HCT116 (cell line): ENCODE results near the gene CFDP1. TPM values are rescaled to one million over a fixed set of nuclear protein-coding genes. Genes with fewer than 3 reads are reported as not detected.

Experiments
- ATAC-seq: fragments of 200-7000 bp; cut with Tn5 transposase; 2 replicates; pipeline ENCODE4 v1.9.1; 2020; ENCODE audit warnings: mild to moderate bottlenecking, moderate library complexity
- BruUV-seq: library from RNA; stranded (reverse); fragments of 400-500 nt; replicated peaks from 2 replicates; lab custom pipeline; 2021; lab: Mats Ljungman, UMichigan
- CTCF ChIA-PET: fragments of 300-600 bp; sonication (Branson Sonifier 250); formaldehyde crosslinking; loops from one replicate; lab custom pipeline; 2021; ENCODE audit warnings: antibody characterized with exemption; lab: Charles Lee
- POLR2A ChIA-PET: fragments of 300-600, 350-600 bp; sonication (Branson Sonifier 250); formaldehyde crosslinking; loops from one replicate; lab custom pipeline; 2021; ENCODE audit warnings: antibody characterized with exemption; lab: Charles Lee
- RAD21 ChIA-PET, 2 experiments: fragments of 300-600 bp; sonication (Branson Sonifier 250); formaldehyde crosslinking; loops; one replicate each; lab custom pipeline; 2023; ENCODE audit warnings: low total read pairs in 2 of 2; ENCODE audit not compliant: uncharacterized antibody in 2 of 2, unreplicated experiment in 2 of 2, low non-redundant PET in 1 of 2; lab: Charles Lee
- DNase-seq: peaks from one replicate; pipeline ENCODE4 v3.0.0-alpha.2; 2010; ENCODE audit warnings: low read depth, low spot score
- H2AFZ ChIP-seq: fragments of 200-600 bp; shearing (Covaris generic), sonication (generic); 2 replicates; pipeline ENCODE4 v1.6.1; 2017; ENCODE audit warnings: low read depth, mixed run types, mixed read lengths, antibody characterized with exemption, low read length; ENCODE audit not compliant: poor library complexity, severe bottlenecking
- H3K27ac ChIP-seq: 2 replicates; pipeline ENCODE4 v1.5.1; 2012; ENCODE audit warnings: low read depth, low read length
- H3K27me3 ChIP-seq: fragments of 200-600 bp; sonication (generic); 2 replicates; pipeline ENCODE4 v1.6.1; 2016; ENCODE audit warnings: mixed run types, low read length, mixed read lengths; ENCODE audit not compliant: insufficient read depth
- H3K36me3 ChIP-seq, 2 experiments: fragments of 200-500 bp in 1 of 2; fragments of 200-600 bp in 1 of 2; sonication (Bioruptor generic) in 1 of 2; sonication (generic) in 1 of 2; 2 replicates each; pipeline versions ENCODE4 v1.5.1 to v1.6.1; 2014 to 2016; ENCODE audit warnings: low read length in 2 of 2, inconsistent platforms in 1 of 2, mixed read lengths in 1 of 2, mixed run types in 1 of 2; ENCODE audit not compliant: insufficient read depth in 2 of 2, control insufficient read depth in 1 of 2
- H3K4me1 ChIP-seq, 2 experiments: fragments of 200-600 bp in 1 of 2; sonication (generic) in 1 of 2; 2 replicates each; pipeline versions ENCODE4 v1.5.1 to v1.6.1; 2012 to 2017; ENCODE audit warnings: low read length in 2 of 2, inconsistent platforms in 1 of 2, mild to moderate bottlenecking in 1 of 2, mixed read lengths in 1 of 2, mixed run types in 1 of 2, moderate library complexity in 1 of 2; ENCODE audit not compliant: insufficient read depth in 2 of 2, control insufficient read depth in 1 of 2
- H3K4me2 ChIP-seq: fragments of 200-600 bp; sonication (generic); 2 replicates; pipeline ENCODE4 v1.6.1; 2017; ENCODE audit warnings: mixed run types, low read length, mixed read lengths
- H3K4me3 ChIP-seq, 2 experiments: fragments of 200-600 bp in 1 of 2; sonication (generic) in 1 of 2; replicated peaks in 1 of 2; 2 replicates each; pipeline ENCODE4 v1.5.1; 2011 to 2016; ENCODE audit warnings: low read length in 2 of 2, control low read depth in 1 of 2, low read depth in 1 of 2, mild to moderate bottlenecking in 1 of 2, mixed read lengths in 1 of 2, mixed run types in 1 of 2
- H3K79me2 ChIP-seq: fragments of 200-600 bp; sonication (generic); 2 replicates; pipeline ENCODE4 v1.6.1; 2017; ENCODE audit warnings: mild to moderate bottlenecking, mixed run types, low read length, moderate library complexity, mixed read lengths; ENCODE audit not compliant: insufficient read depth
- H3K9ac ChIP-seq: fragments of 200-600 bp; sonication (generic); 2 replicates; pipeline ENCODE4 v1.6.1; 2016; ENCODE audit warnings: low read length, mixed read lengths
- H3K9me2 ChIP-seq: fragments of 200-600 bp; sonication (generic), shearing (Covaris generic); 2 replicates; pipeline ENCODE4 v1.6.1; 2017; ENCODE audit warnings: mixed run types, mild to moderate bottlenecking, moderate library complexity; ENCODE audit not compliant: insufficient read depth
- H3K9me3 ChIP-seq, 2 experiments: fragments of 200-500 bp in 1 of 2; fragments of 200-600 bp in 1 of 2; sonication (Bioruptor generic) in 1 of 2; sonication (generic) in 1 of 2; 2 replicates each; pipeline ENCODE4 v1.6.1; 2014 to 2017; ENCODE audit warnings: low read length in 2 of 2, mixed read lengths in 2 of 2, inconsistent platforms in 1 of 2, low read depth in 1 of 2, mild to moderate bottlenecking in 1 of 2, mixed run types in 1 of 2, moderate library complexity in 1 of 2; ENCODE audit not compliant: control insufficient read depth in 1 of 2, insufficient read depth in 1 of 2
- H4K20me1 ChIP-seq: fragments of 200-600 bp; sonication (generic), shearing (Covaris generic); 2 replicates; pipeline ENCODE4 v1.6.1; 2017; ENCODE audit warnings: mixed run types, mild to moderate bottlenecking, moderate library complexity; ENCODE audit not compliant: insufficient read depth
- ATF3 ChIP-seq: IDR thresholded peaks from 2 replicates; pipeline ENCODE4 v1.6.1; 2012
- CBX3 ChIP-seq: IDR thresholded peaks from 2 replicates; pipeline ENCODE4 v1.6.1; 2012; ENCODE audit warnings: low read depth
- CEBPB ChIP-seq: IDR thresholded peaks from 2 replicates; pipeline ENCODE4 v1.6.1; 2012; ENCODE audit warnings: low read depth
- CTCF ChIP-seq, 3 experiments: fragments of 200-600 bp in 1 of 3; sonication (generic) in 1 of 3; IDR thresholded peaks in 2 of 3; conservative IDR thresholded peaks in 1 of 3; 2 replicates each; pipeline ENCODE4 v1.5.1; 2012 to 2017; ENCODE audit warnings: low read depth in 2 of 3, low read length in 2 of 3, antibody characterized with exemption in 1 of 3, borderline replicate concordance in 1 of 3, control low read depth in 1 of 3, mild to moderate bottlenecking in 1 of 3, mixed read lengths in 1 of 3, mixed run types in 1 of 3, moderate library complexity in 1 of 3; ENCODE audit not compliant: insufficient read depth in 1 of 3
- EGR1 ChIP-seq: IDR thresholded peaks from 2 replicates; pipeline ENCODE4 v1.6.1; 2012; ENCODE audit warnings: low read depth
- ELF1 ChIP-seq: IDR thresholded peaks from 2 replicates; pipeline ENCODE4 v1.6.1; 2012; ENCODE audit warnings: low read depth, borderline replicate concordance
- EZH2 ChIP-seq: fragments of 200-600 bp; sonication (generic); IDR thresholded peaks from 2 replicates; pipeline ENCODE4 v1.6.1; 2017; ENCODE audit warnings: antibody characterized with exemption, mixed run types
- FOSL1 ChIP-seq: IDR thresholded peaks from 2 replicates; pipeline ENCODE4 v1.6.1; 2012; ENCODE audit warnings: low read depth
- JUND ChIP-seq: IDR thresholded peaks from 2 replicates; pipeline ENCODE4 v1.6.1; 2012
- MAX ChIP-seq: IDR thresholded peaks from 2 replicates; pipeline ENCODE4 v1.6.1; 2012
- POLR2A ChIP-seq: IDR thresholded peaks from 2 replicates; pipeline ENCODE4 v1.7.0; 2011; ENCODE audit warnings: borderline replicate concordance; ENCODE audit not compliant: insufficient read depth, insufficient read length; ENCODE audit errors: extremely low read depth
- REST ChIP-seq: IDR thresholded peaks from 2 replicates; pipeline ENCODE4 v1.6.1; 2012; ENCODE audit warnings: low read depth
- SIN3A ChIP-seq: IDR thresholded peaks from 2 replicates; pipeline ENCODE4 v1.6.1; 2012; ENCODE audit warnings: low read depth
- SP1 ChIP-seq: IDR thresholded peaks from 2 replicates; pipeline ENCODE4 v1.6.1; 2012; ENCODE audit warnings: low read depth
- SRF ChIP-seq: IDR thresholded peaks from 2 replicates; pipeline ENCODE4 v1.6.1; 2012; ENCODE audit warnings: low read depth
- TCF7L2 ChIP-seq: IDR thresholded peaks from 2 replicates; pipeline ENCODE4 v1.7.0; 2011; ENCODE audit warnings: borderline replicate concordance, inconsistent platforms; ENCODE audit not compliant: insufficient read depth, insufficient read length; ENCODE audit errors: extremely low read depth
- YY1 ChIP-seq: IDR thresholded peaks from 2 replicates; pipeline ENCODE4 v1.6.1; 2011; ENCODE audit warnings: low read length, low read depth, moderate library complexity, mild to moderate bottlenecking; ENCODE audit not compliant: insufficient replicate concordance; ENCODE audit errors: extremely low read depth
- ZBTB33 ChIP-seq: IDR thresholded peaks from 2 replicates; pipeline ENCODE4 v1.6.1; 2011; ENCODE audit warnings: mild to moderate bottlenecking, low read length, moderate library complexity; ENCODE audit not compliant: insufficient replicate concordance; ENCODE audit errors: extremely low read depth
- intact Hi-C: fragments of 100-400 bp; cut with micrococcal nuclease; formaldehyde crosslinking; loops from 2 replicates; pipeline ENCODE4 v1.10.0; 2022
- total RNA-seq: library from RNA; stranded (reverse); gene quantifications from one replicate; pipeline ENCODE4 v1.2.1, GENCODE V29; 2021; ENCODE audit not compliant: unreplicated experiment

CFDP1 gene
- total RNA-seq, 1 experiment from 2014 or later = 45.3 TPM

- RAD21 ChIA-PET = no interaction called here
- Histone ChIP-seq H2AFZ (no peak overlapping the region), H3K4me1 (peaks cover 0 to 11% of the 10 kb centered on the region in 2 experiments; a peak in 2 of 4 replicates), H3K9ac (no peak overlapping the region), H3K36me3 (peaks cover 0 to 3% of the 10 kb centered on the region in 2 experiments; a peak in 1 of 4 replicates), H3K4me3 (no peak overlapping the region), H3K4me2 (no peak overlapping the region), H3K9me2 (no peaks in the 10 kb centered on the region), H3K27ac (no peak overlapping the region), H4K20me1 (no peaks in the 10 kb centered on the region), H3K9me3 (no peaks in the 10 kb centered on the region), H3K27me3 (no peaks in the 10 kb centered on the region), H3K79me2 (no peaks in the 10 kb centered on the region)
- DNase-seq = no peak
- intact Hi-C loops = no loop called here
- CTCF ChIA-PET = no interaction called here
- no peak for TF ChIP-seq ATF3
- TF ChIP-seq SIN3A = no peak
- TF ChIP-seq EZH2 = no peak
- TF ChIP-seq POLR2A = no peak
- no peak for TF ChIP-seq ZBTB33
- TF ChIP-seq REST = no peak
- no peak for TF ChIP-seq EGR1
- no peak for TF ChIP-seq YY1
- no peak for TF ChIP-seq CTCF (IDR thresholded peaks at IDR 0.05 in 2 of 3, conservative IDR thresholded peaks at IDR 0.05 in 1 of 3; ENCODE audit: borderline replicate concordance in 1 of 3, insufficient read depth in 1 of 3, low read depth in 2 of 3, low read length in 2 of 3)
- no peak for TF ChIP-seq CBX3
- no peak for TF ChIP-seq CEBPB
- no peak for TF ChIP-seq JUND
- TF ChIP-seq SRF = no peak
- TF ChIP-seq MAX = no peak
- no peak for TF ChIP-seq ELF1
- TF ChIP-seq TCF7L2 = no peak
- TF ChIP-seq SP1 = no peak
- no peak for TF ChIP-seq FOSL1
- BruUV-seq = no TSS peak
- POLR2A ChIA-PET = no interaction called here
- no peak for ATAC-seq
Measured at GRCh38 chr16:75354170-75354569, 79.1 kb downstream of the CFDP1 start.
